Measurements from ENCODE around the gene CEP120.

GRCh38 chr5:123472150-123472924 lies 49.1 kb upstream of the CEP120 start:
- no peak for TF ChIP-seq CTCF (IDR thresholded peaks at IDR 0.05)
- TF ChIP-seq POLR2A (IDR thresholded peaks at IDR 0.05) = no peak
